Panc1 (cell line): ENCODE measurements around the gene ITGA8. TPM values are rescaled to one million over a fixed set of nuclear protein-coding genes. Genes with fewer than 3 reads are reported as not detected.
A peak's percentile ranks its signal among the peaks of the same experiment; 100 is the strongest.

ENCODE experiments used
- ATAC-seq: fragments of 200-7000 bp; cut with Tn5 transposase; 2 replicates; pipeline ENCODE4 v1.9.1; 2020; ENCODE audit warnings: mild to moderate bottlenecking, moderate library complexity
- BruUV-seq: library from RNA; stranded (reverse); fragments of 400-500 nt; replicated peaks from 2 replicates; lab custom pipeline; 2021; lab: Mats Ljungman, UMichigan
- CTCF ChIA-PET: fragments of 300-600 bp; sonication (Branson Sonifier 250); formaldehyde crosslinking; loops from one replicate; lab custom pipeline; 2022; ENCODE audit warnings: antibody characterized with exemption; lab: Charles Lee
- POLR2A ChIA-PET: fragments of 300-600 bp; sonication (Branson Sonifier 250); formaldehyde crosslinking; loops from one replicate; lab custom pipeline; 2022; ENCODE audit warnings: antibody characterized with exemption; lab: Charles Lee
- DNase-seq: peaks from one replicate; pipeline ENCODE4 v3.0.0-alpha.2; 2010; ENCODE audit warnings: low read depth, low spot score
- H3K27ac ChIP-seq: 2 replicates; pipeline ENCODE4 v1.5.1; 2011; ENCODE audit warnings: mild to moderate bottlenecking, low read length, inconsistent platforms
- H3K27me3 ChIP-seq: fragments of 200-500 bp; sonication (Bioruptor generic); 2 replicates; pipeline ENCODE4 v1.6.0; 2014; ENCODE audit warnings: low read length, inconsistent platforms; ENCODE audit not compliant: control insufficient read depth, insufficient read depth
- H3K36me3 ChIP-seq: fragments of 200-500 bp; sonication (Bioruptor generic); 2 replicates; pipeline ENCODE4 v1.5.1; 2014; ENCODE audit warnings: inconsistent platforms, mild to moderate bottlenecking, low read length, moderate library complexity; ENCODE audit not compliant: control insufficient read depth, insufficient read depth
- H3K4me1 ChIP-seq: 2 replicates; pipeline ENCODE4 v1.5.1; 2011; ENCODE audit warnings: inconsistent platforms, mild to moderate bottlenecking, low read length, moderate library complexity; ENCODE audit not compliant: control insufficient read depth, insufficient read depth
- H3K4me3 ChIP-seq, 2 experiments: 2 replicates each; pipeline ENCODE4 v1.5.1; 2011 to 2012; ENCODE audit warnings: low read depth in 2 of 2, low read length in 2 of 2, mild to moderate bottlenecking in 2 of 2, inconsistent platforms in 1 of 2, moderate library complexity in 1 of 2
- H3K9me3 ChIP-seq: fragments of 200-500 bp; sonication (Bioruptor generic); 2 replicates; pipeline ENCODE4 v1.5.1; 2014; ENCODE audit warnings: low read depth, mild to moderate bottlenecking, inconsistent platforms, low read length, moderate library complexity; ENCODE audit not compliant: control insufficient read depth, insufficient read depth
- POLR2AphosphoS5 ChIP-seq: IDR thresholded peaks from 2 replicates; pipeline ENCODE4 v1.6.1; 2012; ENCODE audit warnings: mild to moderate bottlenecking, low read depth, low read length, moderate library complexity
- SIN3A ChIP-seq: IDR thresholded peaks from 2 replicates; pipeline ENCODE4 v1.6.1; 2012; ENCODE audit warnings: low read depth, mild to moderate bottlenecking, low read length, moderate library complexity, borderline replicate concordance; ENCODE audit not compliant: insufficient read depth
- TCF7L2 ChIP-seq: IDR thresholded peaks from 2 replicates; pipeline ENCODE4 v1.6.1; 2011; ENCODE audit warnings: mild to moderate bottlenecking, low read depth, low read length, inconsistent platforms
- in situ Hi-C: cut with HindIII; loops from 2 replicates; pipeline ENCODE4 v1.10.0; 2016; ENCODE audit warnings: low sequenced_read_pairs, low pct_unique_long_range_greater_than_20kb
- intact Hi-C: fragments of 100-400 bp; cut with micrococcal nuclease; formaldehyde crosslinking; loops from one replicate; pipeline ENCODE4 v1.10.0; 2022; ENCODE audit not compliant: unreplicated experiment
- total RNA-seq: library from RNA; stranded (reverse); gene quantifications from one replicate; pipeline ENCODE4 v1.2.1, GENCODE V29; 2021; ENCODE audit not compliant: unreplicated experiment
- TF ChIP-seq, protein P1 (sequence below), 2 experiments: IDR thresholded peaks; 2 replicates each; pipeline ENCODE4 v1.6.1; 2011 to 2012; ENCODE audit warnings: low read depth in 2 of 2, control low read depth in 1 of 2, low read length in 1 of 2, mild to moderate bottlenecking in 1 of 2, moderate library complexity in 1 of 2; ENCODE audit not compliant: insufficient read depth in 1 of 2
- TF ChIP-seq, protein P2 (sequence below): fragments of 450-650 bp; IDR thresholded peaks from 2 replicates; pipeline ENCODE4 v1.5.1; 2017; ENCODE audit warnings: mild to moderate bottlenecking

Gene ITGA8
- total RNA-seq, 1 experiment from 2014 or later = 0.18 TPM

DNA sequence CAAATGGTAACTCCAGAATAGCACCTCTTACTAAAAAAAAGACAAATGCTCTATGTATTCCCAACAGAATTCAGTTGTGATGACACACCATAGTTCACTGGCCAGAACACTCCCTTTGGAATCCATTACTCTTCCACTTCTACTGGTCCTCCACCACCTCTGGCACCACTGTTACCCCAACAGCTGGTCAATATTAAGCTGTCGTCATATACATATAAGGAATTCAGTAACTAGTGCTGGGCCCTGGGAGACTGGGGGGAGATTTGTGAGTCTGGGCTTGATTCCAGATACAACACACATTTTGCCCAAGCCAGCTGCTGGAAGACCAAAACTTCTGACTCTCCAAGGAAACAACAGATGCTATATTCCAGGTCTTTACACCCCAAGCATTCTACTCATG lies 26.0 kb upstream of the ITGA8 start:
- DNase-seq (no peak), ATAC-seq (no peak)
- Histone ChIP-seq H3K4me1 (no peaks in the 10 kb centered on the region), H3K4me3 (no peak overlapping the region), H3K9me3 (no peaks in the 10 kb centered on the region), H3K27ac (no peak overlapping the region), H3K36me3 (no peaks in the 10 kb centered on the region), H3K27me3 (no peaks in the 10 kb centered on the region)
- TF ChIP-seq POLR2AphosphoS5 (no peak), SIN3A (no peak), TCF7L2 (no peak)
- TF ChIP-seq, protein P1, sequence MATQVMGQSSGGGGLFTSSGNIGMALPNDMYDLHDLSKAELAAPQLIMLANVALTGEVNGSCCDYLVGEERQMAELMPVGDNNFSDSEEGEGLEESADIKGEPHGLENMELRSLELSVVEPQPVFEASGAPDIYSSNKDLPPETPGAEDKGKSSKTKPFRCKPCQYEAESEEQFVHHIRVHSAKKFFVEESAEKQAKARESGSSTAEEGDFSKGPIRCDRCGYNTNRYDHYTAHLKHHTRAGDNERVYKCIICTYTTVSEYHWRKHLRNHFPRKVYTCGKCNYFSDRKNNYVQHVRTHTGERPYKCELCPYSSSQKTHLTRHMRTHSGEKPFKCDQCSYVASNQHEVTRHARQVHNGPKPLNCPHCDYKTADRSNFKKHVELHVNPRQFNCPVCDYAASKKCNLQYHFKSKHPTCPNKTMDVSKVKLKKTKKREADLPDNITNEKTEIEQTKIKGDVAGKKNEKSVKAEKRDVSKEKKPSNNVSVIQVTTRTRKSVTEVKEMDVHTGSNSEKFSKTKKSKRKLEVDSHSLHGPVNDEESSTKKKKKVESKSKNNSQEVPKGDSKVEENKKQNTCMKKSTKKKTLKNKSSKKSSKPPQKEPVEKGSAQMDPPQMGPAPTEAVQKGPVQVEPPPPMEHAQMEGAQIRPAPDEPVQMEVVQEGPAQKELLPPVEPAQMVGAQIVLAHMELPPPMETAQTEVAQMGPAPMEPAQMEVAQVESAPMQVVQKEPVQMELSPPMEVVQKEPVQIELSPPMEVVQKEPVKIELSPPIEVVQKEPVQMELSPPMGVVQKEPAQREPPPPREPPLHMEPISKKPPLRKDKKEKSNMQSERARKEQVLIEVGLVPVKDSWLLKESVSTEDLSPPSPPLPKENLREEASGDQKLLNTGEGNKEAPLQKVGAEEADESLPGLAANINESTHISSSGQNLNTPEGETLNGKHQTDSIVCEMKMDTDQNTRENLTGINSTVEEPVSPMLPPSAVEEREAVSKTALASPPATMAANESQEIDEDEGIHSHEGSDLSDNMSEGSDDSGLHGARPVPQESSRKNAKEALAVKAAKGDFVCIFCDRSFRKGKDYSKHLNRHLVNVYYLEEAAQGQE (IDR thresholded peaks at IDR 0.05; ENCODE audit: insufficient read depth in 1 of 2, low read depth in 2 of 2, low read length in 1 of 2) = no peak
- TF ChIP-seq, protein P2, sequence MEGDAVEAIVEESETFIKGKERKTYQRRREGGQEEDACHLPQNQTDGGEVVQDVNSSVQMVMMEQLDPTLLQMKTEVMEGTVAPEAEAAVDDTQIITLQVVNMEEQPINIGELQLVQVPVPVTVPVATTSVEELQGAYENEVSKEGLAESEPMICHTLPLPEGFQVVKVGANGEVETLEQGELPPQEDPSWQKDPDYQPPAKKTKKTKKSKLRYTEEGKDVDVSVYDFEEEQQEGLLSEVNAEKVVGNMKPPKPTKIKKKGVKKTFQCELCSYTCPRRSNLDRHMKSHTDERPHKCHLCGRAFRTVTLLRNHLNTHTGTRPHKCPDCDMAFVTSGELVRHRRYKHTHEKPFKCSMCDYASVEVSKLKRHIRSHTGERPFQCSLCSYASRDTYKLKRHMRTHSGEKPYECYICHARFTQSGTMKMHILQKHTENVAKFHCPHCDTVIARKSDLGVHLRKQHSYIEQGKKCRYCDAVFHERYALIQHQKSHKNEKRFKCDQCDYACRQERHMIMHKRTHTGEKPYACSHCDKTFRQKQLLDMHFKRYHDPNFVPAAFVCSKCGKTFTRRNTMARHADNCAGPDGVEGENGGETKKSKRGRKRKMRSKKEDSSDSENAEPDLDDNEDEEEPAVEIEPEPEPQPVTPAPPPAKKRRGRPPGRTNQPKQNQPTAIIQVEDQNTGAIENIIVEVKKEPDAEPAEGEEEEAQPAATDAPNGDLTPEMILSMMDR = no peak
- intact Hi-C loops = no loop called here
- CTCF ChIA-PET = no interaction called here
- POLR2A ChIA-PET = no interaction called here
- no TSS peak for BruUV-seq
- in situ Hi-C loops = no loop called here

DNA sequence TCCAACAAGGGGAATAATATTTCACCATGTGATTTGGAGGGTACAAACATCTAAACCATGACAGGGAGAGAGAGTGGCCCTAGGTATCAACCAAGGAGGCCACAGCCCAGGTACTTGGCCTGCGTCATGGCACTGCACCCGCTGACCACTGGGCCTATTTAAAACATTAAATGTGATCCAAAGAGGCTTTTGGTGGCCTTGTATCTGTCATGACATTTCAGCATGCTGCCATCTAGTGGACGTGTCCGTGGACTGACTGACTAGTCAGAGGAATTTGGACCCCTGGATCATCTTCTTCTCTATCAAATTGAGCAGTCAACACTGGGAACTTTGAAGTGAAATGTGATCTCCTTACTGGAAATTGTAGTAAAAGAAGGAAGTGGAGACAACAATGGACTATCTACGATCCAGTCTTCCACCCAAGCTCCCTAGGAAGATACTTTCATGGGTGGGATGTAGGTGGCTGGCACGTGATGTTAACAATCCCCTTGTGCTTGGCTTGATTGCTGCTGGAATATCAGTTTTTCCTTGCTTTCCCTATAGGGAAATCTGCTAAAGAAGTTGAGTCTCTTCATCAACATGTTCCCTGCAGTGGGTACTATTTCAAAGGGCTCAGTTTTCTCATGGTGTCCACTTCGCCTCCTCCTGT lies 24.6 kb upstream of the ITGA8 start:
- Histone ChIP-seq H3K27ac (no peak overlapping the region), H3K27me3 (no peaks in the 10 kb centered on the region), H3K36me3 (no peaks in the 10 kb centered on the region), H3K4me1 (no peaks in the 10 kb centered on the region), H3K4me3 (no peak overlapping the region), H3K9me3 (no peaks in the 10 kb centered on the region)
- BruUV-seq = no TSS peak
- intact Hi-C loops = loop anchor here (5.0 kb wide), 1 partner anchor 317 kb away; no protein-coding TSS in a partner anchor
- DNase-seq (peak; percentile 13), ATAC-seq (peak; percentile 56; the same call in 1 of the 2 replicates)
- in situ Hi-C loops = no loop called here
- CTCF ChIA-PET = no interaction called here
- TF ChIP-seq SIN3A = no peak
- TF ChIP-seq, protein P2 = peak; percentile 66
- POLR2A ChIA-PET = no interaction called here
